HEK293T (cell line): ENCODE results near the gene HECTD1.

Experiments used
- ARNT ChIP-seq: fragments of 450-650 bp; IDR thresholded peaks from 2 replicates; pipeline ENCODE4 v1.6.1; 2017; ENCODE audit warnings: mild to moderate bottlenecking
- CTBP1 ChIP-seq: fragments of 450-650 bp; IDR thresholded peaks from 2 replicates; pipeline ENCODE4 v1.6.1; 2016; ENCODE audit warnings: borderline replicate concordance
- ELF4 ChIP-seq: fragments of 450-650 bp; IDR thresholded peaks from 2 replicates; pipeline ENCODE4 v1.6.1; 2017; ENCODE audit warnings: antibody characterized with exemption
- FOXK2 ChIP-seq: fragments of 450-650 bp; IDR thresholded peaks from 2 replicates; pipeline ENCODE4 v1.6.1; 2016; ENCODE audit warnings: mild to moderate bottlenecking
- L3MBTL2 ChIP-seq: fragments of 450-650 bp; conservative IDR thresholded peaks from 2 replicates; pipeline ENCODE4 v1.6.1; 2016; ENCODE audit warnings: mild to moderate bottlenecking
- LEF1 ChIP-seq: fragments of 450-650 bp; IDR thresholded peaks from 2 replicates; pipeline ENCODE4 v1.6.1; 2017; ENCODE audit warnings: mild to moderate bottlenecking, borderline replicate concordance
- PKNOX1 ChIP-seq: fragments of 450-650 bp; IDR thresholded peaks from 2 replicates; pipeline ENCODE4 v1.6.1; 2016
- SP1 ChIP-seq: fragments of 450-650 bp; IDR thresholded peaks from 2 replicates; pipeline ENCODE4 v1.6.1; 2017
- SUZ12 ChIP-seq: fragments of 450-650 bp; IDR thresholded peaks from 2 replicates; pipeline ENCODE4 v1.6.1; 2016; ENCODE audit warnings: mild to moderate bottlenecking
- TARDBP ChIP-seq: fragments of 450-650 bp; IDR thresholded peaks from 2 replicates; pipeline ENCODE4 v1.6.1; 2016
- ZNF384 ChIP-seq: fragments of 450-650 bp; IDR thresholded peaks from 2 replicates; pipeline ENCODE4 v1.6.1; 2016

GRCh38 chr14:31083781-31084180 lies 123.8 kb downstream of the HECTD1 start:
- TF ChIP-seq SP1: no peak
- TF ChIP-seq CTBP1: no peak
- TF ChIP-seq TARDBP: no peak
- no peak for TF ChIP-seq PKNOX1
- TF ChIP-seq ZNF384: no peak
- no peak for TF ChIP-seq L3MBTL2
- TF ChIP-seq FOXK2: no peak
- no peak for TF ChIP-seq LEF1
- no peak for TF ChIP-seq ARNT
- no peak for TF ChIP-seq SUZ12
- no peak for TF ChIP-seq ELF4
